Mammary epithelial cell (primary cell): Measurements from ENCODE around the gene CLCN2.

Experiments
- CTCF ChIP-seq, 2 donors: IDR thresholded peaks in 1 of 2; conservative IDR thresholded peaks in 1 of 2; 2 replicates each; pipeline ENCODE4 v1.5.1; 2011 to 2012; ENCODE audit warnings: inconsistent platforms in 2 of 2, low read length in 2 of 2, mild to moderate bottlenecking in 2 of 2, control low read depth in 1 of 2, low read depth in 1 of 2; ENCODE audit not compliant: insufficient read depth in 1 of 2; ENCODE audit errors: extremely low read depth in 1 of 2
- EZH2 ChIP-seq: IDR thresholded peaks from 2 replicates; pipeline ENCODE4 v1.6.1; 2012; ENCODE audit warnings: low read length, inconsistent platforms, borderline replicate concordance

GRCh38 chr3:184315543-184315867 lies 45.9 kb downstream of the CLCN2 start:
- TF ChIP-seq CTCF (conservative IDR thresholded peaks at IDR 0.05 in 1 of 2, IDR thresholded peaks at IDR 0.05 in 1 of 2; ENCODE audit: extremely low read depth in 1 of 2, insufficient read depth in 1 of 2, low read depth in 1 of 2, low read length in 2 of 2) = no peak
- TF ChIP-seq EZH2 = no peak
